Caki2 (cell line): ENCODE data around the gene MISP. TPM values are rescaled to one million over a fixed set of nuclear protein-coding genes. Genes with fewer than 3 reads are reported as not detected.

Source experiments
- DNase-seq: peaks from one replicate; pipeline ENCODE4 v3.0.0-alpha.2; 2015; ENCODE audit warnings: low read depth
- in situ Hi-C: cut with HindIII; loops from 2 replicates; pipeline ENCODE4 v1.10.0; 2016; ENCODE audit warnings: low sequenced_read_pairs, low pct_unique_long_range_greater_than_20kb, mixed read lengths
- total RNA-seq: library from RNA; depleted of rRNA; stranded (reverse); fragments of >200 nt; shearing (Covaris generic); gene quantifications from 2 replicates; pipeline ENCODE4 v1.2.3, GENCODE V29; 2014; ENCODE audit warnings: low replicate concordance; rRNA removed

Gene MISP
- total RNA-seq, 1 experiment from 2014 or later = 3.9 TPM

- no peak for DNase-seq
- in situ Hi-C loops = no loop called here
These were observed 61.3 kb downstream of the MISP start for GRCh38 chr19:812049-812746.

DNA sequence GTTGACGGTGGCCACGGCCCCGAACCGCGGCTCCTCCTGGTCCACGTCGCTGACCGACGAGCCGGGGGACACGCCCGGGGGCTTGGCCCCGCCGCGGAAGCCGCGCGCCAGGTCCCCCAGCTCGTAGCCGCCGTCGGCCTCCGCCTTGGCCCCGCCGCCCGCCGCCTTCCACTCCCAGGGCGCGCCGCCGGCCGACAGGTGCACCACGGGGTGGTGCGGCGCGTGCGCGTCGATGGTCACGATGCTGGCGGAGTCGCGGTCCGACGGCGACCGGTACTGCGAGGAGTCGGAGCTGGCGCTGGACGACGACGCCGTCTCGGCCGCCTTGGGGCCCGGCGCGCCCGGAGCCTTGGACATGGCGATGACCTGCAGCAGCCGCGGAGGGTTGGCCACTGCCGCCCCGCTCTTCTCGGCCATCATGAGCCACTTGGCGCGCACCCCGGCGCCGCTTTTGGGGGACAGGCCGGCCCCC lies 61.9 kb downstream of the MISP start:
- no peak for DNase-seq
- in situ Hi-C loops = no loop called here

- DNase-seq = no peak
- in situ Hi-C loops = no loop called here
These were observed 62.6 kb downstream of the MISP start for GRCh38 chr19:813219-814151.

Other genes with a start within 250 kb of the MISP start
- 27.3 and 47.1 TPM in 2 replicates for gene TPGS1, start 243.6 kb upstream of the MISP start, total RNA-seq
- 35.0 and 38.4 TPM in 2 replicates for gene CDC34, start 219.4 kb upstream of the MISP start, total RNA-seq
- not detected in 2 replicates for gene GZMM, start 207.1 kb upstream of the MISP start, total RNA-seq
- gene BSG, start 178.5 kb upstream of the MISP start, total RNA-seq = 255 and 330 TPM in 2 replicates
- 2.1 and 3.2 TPM in 2 replicates for gene HCN2, start 161.2 kb upstream of the MISP start, total RNA-seq
- gene POLRMT, start 117.6 kb upstream of the MISP start, total RNA-seq = 30.4 and 40.5 TPM in 2 replicates
- gene FGF22, start 111.2 kb upstream of the MISP start, total RNA-seq = not detected in 2 replicates
- gene RNF126, start 87.9 kb upstream of the MISP start, total RNA-seq = 21.3 and 30.9 TPM in 2 replicates
- gene FSTL3, start 74.7 kb upstream of the MISP start, total RNA-seq = 83.8 and 95.5 TPM in 2 replicates
- gene PRSS57, start 55.7 kb upstream of the MISP start, total RNA-seq = 2.0 TPM in 1 of 2 replicates, not detected in the other
- 14.1 and 20.5 TPM in 2 replicates for gene PALM, start 42.2 kb upstream of the MISP start, total RNA-seq
- 136 and 182 TPM in 2 replicates for gene PTBP1, start 46.3 kb downstream of the MISP start, total RNA-seq
- gene PLPPR3, start 70.8 kb downstream of the MISP start, total RNA-seq = 3.1 and 13.6 TPM in 2 replicates
- gene AZU1, start 76.7 kb downstream of the MISP start, total RNA-seq = not detected in 2 replicates
- 0.14 TPM in 1 of 2 replicates, not detected in the other for gene PRTN3, start 89.9 kb downstream of the MISP start, total RNA-seq
- gene ELANE, start 101.2 kb downstream of the MISP start, total RNA-seq = not detected in 2 replicates
- 6.8 and 9.9 TPM in 2 replicates for gene CFD, start 108.6 kb downstream of the MISP start, total RNA-seq
- gene MED16, start 142.1 kb downstream of the MISP start, total RNA-seq = 17.3 and 26.9 TPM in 2 replicates
- not detected in 2 replicates for gene RNU6-9, start 142.4 kb downstream of the MISP start, total RNA-seq
- 6.2 and 34.0 TPM in 2 replicates for gene R3HDM4, start 162.1 kb downstream of the MISP start, total RNA-seq
- gene KISS1R, start 166.2 kb downstream of the MISP start, total RNA-seq = not detected in 2 replicates
- 7.8 and 12.2 TPM in 2 replicates for gene ARID3A, start 174.9 kb downstream of the MISP start, total RNA-seq
- gene WDR18, start 233.2 kb downstream of the MISP start, total RNA-seq = 99.1 and 111 TPM in 2 replicates
- gene GRIN3B, start 249.3 kb downstream of the MISP start, total RNA-seq = not detected in 2 replicates